GM21576 (cell line): Measurements from ENCODE around the gene NME9.

Source experiments
- ATAC-seq: cut with Tn5 transposase; IDR thresholded peaks from one replicate; pipeline ENCODE4 v1.9.1; 2021; ENCODE audit warnings: mild to moderate bottlenecking, moderate library complexity; ENCODE audit not compliant: unreplicated experiment

Gene NME9

DNA sequence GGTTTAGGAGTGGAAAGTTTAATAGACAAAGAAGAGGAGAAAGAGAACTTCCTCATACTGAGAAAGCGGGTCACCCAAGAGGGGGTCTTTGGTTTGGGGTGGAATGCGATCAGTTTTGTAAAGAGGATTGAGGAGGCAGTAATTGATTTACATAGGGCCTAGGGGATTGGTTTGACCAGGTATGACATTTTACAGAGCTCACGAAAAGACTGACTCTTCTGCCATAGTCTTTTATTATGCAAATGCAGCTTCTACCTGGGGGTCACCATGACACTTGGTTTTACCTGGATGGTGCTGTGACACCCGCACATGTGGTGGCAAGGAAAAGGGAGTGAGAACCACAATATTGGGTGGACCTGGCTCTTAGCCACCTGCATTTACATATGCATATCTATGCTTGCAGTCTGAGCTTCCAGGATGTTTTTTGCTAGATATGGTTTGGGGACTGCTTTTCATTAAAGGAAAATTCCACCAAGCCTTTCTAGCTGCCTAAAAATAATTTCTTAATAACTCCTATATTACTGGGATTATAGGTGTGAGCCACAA lies 6.9 kb upstream of the NME9 start:
- ATAC-seq: no peak

DNA sequence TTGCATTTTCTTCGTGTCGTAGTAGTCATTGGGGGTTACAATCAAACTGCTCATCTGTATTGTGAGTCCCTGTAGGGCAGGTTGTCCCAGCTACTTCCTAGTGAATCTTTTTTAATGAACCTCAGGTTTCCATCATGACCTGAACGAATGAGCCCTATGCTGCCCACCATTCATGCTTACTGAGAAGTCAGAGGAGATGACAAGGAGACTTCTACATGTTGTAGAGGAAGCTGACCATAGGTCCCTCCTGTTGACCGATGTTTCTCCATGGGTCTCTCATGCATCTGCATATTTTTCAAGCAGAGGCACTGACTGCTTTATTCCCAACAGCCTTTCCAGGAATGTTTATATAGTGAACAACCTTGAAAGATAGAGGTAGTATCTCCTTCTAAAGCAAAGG lies 5.0 kb upstream of the NME9 start:
- no peak for ATAC-seq

DNA sequence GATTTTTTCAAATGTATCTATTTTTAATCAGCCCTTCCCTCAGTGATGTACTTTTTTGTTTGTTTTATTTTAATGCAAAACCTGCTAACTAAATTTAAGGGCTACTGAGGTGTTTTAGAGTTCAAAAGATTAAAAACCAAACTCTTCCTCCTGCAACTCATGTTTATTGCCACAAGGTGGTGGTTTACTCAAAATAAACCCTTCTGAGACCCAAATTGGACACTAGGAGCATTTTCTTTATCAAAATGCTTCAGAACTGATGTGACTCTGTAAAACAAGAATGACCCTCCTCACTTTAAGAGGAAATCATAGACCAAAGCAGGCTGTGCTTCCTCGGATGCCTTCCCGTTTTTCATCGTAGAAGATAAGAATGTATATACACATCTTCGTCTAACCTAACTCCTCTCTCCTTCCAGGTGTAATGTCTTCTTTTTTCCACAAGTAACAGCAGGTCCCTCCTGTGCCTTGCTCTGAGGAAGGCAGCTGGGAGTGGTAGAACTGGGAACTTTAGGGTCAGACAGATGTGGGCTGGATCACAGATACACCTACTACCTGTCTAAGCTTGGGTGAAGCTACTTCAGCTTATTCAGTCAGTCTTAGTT lies 2.9 kb upstream of the NME9 start:
- no peak for ATAC-seq

DNA sequence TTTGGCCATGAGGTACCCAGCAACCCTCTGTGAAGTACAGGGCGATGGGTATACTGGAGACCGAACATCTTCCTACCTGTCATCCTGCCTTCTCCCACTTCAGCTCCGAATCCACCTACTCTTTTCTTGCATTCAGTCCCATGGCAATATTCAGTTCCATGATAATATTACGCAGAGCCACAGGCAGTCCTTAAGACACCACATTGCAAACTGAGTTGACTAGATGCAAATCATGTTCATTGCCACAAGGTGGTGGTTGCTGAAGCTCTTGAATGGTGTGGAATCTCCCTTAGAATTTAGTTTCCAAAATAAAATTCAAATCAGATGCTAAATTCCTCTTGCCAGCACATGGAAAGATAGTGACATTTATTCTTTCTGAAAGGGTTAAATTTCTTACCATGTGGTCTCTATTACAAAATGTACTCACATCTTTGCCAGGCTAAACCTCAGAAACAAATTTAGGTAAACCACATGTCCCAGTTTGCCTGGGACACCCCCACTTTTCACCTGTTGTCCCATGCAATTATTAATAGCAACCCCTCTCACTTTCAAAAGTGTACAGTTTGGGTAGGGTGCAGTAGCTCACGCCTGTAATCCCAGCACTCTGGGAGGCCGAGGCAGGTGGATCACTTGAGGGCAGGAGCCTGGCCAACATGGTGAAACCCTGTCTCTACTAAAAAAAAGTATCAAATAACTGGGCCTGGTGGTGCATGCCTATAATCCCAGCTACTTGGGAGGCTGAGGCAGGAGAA lies 1.7 kb upstream of the NME9 start:
- no peak for ATAC-seq

DNA sequence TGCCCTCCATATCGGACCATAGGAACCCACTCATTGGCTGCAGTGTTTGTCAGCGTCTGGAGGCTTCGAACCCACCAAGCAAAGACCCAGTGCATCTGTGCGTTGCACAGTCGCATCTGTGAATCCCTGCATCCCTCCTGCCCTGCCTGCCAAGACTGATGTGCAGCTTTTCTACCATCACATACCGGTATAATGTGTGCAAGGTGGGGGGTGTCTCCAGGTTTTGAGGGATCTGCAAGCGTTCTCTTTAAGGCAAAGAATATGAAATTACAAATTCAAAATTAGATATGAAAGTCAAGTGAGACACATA lies 288 bp upstream of the NME9 start:
- no peak for ATAC-seq

DNA sequence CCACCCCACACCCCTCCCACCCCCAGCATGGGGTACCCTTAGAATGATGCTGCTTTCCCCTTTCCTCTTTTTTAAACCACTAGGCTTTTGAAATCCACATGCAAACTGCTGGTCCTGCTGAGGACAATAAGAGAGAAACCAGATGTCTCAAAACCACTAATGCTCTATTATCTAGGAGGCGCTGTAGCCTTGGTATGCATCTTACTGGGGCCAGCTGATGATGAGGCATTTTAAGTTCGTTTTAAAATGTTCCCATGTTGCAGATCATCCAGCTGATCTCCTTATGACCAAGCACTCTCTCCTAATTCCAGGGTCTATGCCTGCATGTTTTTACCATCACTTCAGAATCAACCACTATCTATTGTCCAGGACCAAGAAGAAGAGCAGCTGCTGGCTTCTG lies 1.3 kb downstream of the NME9 start:
- no peak for ATAC-seq

DNA sequence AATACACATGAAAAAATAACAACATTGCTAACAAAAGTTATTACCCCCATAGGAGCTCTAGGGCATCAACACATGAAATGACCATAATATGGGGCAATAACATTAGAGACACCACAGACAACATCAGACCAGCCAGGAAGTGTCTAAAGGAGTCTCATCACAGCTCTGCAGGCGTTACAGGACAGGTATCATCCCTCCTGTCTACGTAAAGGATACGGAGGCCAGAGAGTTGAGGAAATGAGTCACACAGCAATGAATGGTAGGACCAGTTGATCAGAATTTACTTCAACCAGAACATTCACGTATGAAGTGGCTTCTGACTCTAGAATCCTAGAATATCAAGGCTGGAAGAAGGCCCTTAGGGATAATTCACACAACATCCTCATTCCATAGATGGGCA lies 1.8 kb downstream of the NME9 start:
- ATAC-seq: no peak

DNA sequence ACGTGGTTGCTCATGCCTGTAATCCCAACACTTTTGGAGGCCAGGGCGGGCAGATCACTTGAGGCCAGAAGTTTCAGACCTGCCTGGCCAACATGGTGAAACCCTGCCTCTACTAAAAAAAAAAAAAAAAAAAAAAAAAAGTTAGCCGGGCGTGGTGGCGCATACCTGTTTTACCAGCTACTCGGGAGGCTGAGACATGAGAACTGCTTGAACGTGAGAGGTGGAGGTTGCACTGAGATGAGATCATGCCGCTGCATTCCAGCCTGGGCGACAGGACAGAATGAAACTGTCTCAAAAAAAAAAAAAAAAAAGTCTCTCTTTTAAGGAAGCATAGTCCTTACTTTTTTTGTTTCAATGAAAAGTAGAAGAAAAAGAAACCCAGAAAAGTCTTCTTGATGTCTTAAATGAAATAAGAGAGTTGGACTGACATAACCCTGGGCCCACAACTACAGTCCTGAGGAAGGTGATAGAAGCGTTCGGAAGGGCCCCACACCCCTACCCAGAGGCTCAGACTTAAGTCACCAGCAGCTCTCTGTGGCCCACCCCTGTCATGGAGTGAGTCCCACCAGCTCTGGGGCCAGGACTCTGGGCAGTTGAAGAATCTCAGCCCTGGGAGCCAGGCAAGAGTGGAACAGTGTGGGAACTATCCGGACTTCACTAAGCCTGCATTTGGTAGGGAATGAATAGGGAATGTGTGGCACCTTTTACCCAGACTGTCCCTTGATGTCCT lies 2.6 kb downstream of the NME9 start:
- no peak for ATAC-seq

DNA sequence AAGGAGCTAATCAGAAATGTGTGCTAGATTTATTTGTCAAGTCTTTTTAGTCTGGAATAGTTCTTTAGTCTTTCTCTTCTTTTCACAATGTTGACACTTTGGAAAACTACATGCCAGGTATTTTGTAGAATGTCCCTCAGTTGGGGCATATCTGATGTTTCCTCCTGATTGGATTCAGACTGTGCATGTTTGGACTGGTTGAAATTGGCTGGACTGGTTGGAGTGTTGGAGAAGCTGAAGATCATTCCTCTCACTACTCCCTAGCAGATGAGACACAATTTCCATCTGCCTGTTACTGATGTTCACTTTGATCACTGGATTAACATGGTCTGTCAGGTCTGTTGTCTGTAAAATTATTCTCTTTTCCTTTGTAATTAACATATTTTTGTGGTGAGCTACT lies 3.7 kb downstream of the NME9 start:
- no peak for ATAC-seq

DNA sequence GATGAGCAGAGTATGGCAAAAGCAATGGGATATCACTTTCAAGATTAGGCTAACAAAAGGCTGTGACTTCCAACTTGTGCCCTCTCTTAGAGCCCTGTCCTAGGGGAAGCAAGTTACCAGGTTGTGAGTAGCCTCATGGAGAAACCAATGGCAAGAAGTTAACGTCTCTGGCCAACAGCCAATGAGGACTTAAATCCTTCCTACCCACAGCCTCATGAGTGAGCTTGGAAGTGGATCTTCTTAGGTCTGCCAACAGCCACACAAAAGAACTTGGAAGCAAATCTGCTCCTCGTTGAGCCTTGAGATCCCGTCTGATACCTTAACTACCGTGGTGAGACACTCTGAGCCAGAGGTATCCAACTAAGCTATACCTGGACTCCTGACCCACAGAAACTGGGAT lies 5.7 kb downstream of the NME9 start:
- ATAC-seq: no peak

DNA sequence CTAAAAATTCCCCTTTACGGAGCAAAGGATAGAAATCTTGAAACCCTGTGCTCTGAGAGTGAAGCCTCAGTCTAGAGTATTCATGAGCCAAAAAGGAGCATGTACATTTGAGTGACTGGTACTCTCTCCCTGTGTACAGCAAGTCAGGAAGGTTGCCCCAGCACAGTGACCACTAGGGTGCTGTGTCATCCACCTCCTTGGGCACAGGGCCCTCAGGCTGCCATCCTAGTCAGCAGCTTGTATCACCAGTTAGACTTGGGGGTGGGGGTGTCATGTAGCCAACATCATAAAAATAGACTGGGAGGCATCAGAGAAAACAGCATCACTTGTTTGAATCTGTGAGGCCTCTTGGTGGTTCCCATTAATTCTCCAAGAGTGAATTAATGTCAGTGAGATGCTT lies 12.0 kb downstream of the NME9 start:
- no peak for ATAC-seq

DNA sequence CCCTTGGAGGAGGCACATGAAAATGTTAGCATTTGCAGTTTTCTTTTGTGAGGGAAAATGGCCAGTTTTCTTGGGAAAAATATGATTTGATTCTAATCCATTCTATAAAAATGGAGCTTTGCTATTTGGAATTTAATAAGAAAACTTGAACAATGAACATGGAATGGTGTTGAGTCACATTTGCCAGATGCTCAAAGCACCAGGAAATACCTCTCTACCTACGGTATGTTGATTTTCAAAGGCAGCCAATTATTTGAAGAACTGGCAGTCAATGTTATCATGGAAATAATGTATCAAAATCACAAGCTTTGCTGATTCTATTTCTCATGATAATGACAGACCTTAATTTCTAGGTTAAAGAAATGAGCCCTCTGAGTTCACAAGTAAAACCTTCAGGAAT lies 14.9 kb downstream of the NME9 start:
- ATAC-seq: no peak

DNA sequence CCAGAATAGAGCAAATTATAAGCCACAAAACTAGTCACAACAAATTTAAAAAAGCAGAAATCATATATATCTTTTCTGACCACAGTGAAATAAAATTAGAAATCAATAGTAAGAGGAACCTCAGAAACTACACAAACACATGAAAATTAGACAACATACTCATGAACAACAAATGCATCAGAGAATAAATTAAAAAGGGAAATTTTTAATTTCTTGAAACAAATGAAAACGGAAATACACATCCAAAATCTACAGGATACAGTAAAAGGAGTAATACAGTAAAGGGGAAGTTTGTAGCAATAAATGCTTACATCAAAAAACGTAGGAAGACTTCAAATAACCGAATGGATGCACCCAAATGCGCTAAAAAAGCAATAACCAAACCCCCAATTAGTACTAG lies 19.2 kb downstream of the NME9 start:
- ATAC-seq: no peak

DNA sequence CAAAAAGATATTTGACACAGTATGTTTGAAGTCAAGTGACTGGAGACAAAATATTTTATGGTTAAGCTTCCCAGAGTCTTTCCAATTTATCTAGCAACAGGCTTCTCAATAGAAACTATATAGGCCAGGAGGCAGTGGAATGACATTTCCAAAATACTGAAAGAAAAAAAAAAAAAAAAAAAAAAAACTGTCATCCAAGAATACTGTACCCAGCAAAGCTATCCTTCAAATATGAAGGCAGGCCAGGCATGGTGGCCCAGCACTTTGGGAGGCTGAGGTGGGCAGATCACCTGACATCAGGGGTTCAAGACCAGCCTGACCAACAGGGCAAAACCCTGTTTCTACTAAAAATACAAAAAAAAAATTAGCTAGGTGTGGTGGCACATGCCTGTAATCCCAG lies 20.9 kb downstream of the NME9 start:
- no peak for ATAC-seq

DNA sequence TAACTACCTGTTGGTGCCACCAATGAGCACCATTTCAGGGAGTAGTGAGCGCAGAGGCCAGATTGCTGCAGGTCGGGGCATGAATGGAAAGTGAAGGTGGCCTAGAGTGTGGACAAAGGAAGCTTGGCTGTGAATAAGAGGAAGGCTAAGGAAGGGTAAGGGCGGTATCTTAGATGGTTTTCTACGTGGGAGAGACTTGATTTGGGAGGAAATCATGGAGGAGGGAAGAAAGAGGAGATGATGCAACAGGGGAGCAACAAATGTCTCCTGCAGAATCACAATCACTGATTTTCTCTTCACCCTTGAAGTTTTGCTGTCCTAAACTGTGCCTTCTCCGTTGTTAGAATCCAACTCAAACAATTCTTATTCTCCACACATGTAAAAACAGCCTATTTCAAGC lies 21.8 kb downstream of the NME9 start:
- no peak for ATAC-seq

DNA sequence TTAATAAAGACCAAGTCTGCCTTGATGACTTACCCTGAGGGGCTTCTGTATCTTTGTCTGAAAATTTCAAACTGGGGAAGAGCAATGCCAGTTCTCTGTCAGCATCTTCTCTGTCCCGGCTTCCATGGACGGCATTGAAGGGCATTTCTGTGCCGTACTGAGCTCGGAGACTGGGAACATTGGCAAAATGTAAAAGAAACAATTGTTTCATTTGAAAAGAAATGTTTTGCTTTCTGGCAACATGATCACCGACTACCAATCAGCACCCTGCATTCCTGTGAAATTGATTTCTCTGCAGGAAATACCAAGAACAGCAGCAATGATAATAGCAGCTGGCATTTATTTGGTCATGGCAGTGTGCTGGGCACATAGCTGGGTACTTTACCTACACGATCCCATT lies 26.2 kb downstream of the NME9 start:
- no peak for ATAC-seq

DNA sequence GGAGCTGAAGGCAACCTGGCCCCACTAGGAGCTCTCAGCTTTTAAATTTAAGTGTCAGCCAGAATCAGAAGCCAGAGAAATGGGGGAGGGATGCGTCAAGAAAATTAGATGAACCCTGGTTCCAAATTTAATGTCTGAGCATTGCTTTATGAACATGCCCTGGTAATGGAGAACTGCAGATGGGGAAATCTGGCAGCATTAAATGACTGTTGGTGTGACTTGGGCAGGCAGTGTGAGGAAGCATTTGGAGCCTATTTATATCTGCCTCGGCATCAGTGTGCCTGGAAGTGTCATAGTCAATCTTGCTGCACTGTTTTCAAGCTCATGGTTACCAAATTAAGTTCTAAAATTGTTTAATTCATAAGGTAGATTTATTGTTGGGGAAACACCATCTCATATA lies 29.0 kb downstream of the NME9 start:
- no peak for ATAC-seq

DNA sequence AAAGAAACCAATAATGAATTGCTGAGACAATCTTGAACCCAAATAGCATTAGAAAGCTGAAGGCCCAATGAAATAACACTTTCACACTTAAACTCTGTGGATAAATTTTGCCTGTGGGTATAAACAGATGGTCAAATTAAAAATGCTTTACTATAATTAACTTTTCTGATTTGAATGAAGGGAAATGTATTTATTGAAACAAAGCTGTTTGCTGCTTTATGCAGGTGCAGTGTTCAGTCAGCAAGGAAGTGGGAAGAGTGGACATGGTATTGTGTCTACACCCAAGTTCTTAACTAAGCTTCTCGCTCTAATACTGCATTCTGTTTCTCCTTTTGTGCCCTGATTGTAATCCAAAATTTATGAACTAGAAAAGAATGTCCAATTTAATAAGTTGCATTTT lies 31.8 kb downstream of the NME9 start:
- no peak for ATAC-seq

DNA sequence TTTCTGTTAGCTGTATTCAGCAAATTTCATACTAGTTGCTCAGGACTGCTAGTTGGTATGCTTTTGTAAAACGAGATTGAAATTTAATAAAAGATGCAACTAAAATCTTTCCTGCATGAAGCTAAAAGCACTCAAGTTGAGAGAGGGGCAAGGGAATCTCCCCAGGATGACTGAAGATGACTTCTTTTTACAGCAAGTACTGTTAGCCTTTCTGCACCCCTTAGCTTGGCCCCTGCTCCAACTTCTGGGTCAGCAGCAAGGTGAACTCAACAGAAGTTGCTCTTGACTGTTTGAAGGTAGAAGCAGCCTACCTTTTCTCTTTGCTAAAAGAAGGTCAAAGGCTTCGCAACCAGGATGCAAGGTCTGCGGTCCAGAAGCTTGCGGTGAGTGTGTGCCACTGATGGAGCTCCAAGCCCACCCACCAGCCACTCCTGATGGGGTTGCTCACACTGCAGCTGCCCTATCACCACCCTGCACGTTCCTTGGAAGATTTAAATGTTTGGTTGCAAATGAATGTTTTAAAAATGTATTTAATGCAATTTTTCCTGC lies 32.5 kb downstream of the NME9 start:
- no peak for ATAC-seq

DNA sequence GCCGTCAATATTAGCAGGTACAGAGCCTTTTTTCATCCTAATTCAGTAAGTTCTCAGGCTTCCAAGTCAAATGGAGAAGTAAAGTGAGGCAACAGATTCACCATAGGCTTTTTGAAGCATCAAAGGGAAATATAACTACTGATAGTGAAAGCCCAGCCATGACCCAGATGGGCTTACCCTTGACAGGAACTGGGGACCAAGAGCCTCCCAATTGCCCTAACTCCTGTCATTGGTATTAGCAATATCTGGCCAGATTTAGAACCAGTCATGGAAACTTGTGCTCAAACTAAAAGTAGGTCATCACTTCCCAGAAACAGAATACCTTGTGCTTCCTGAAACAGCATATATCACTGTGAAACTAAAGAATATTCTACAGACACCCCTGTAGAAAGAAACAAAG lies 33.0 kb downstream of the NME9 start:
- no peak for ATAC-seq

DNA sequence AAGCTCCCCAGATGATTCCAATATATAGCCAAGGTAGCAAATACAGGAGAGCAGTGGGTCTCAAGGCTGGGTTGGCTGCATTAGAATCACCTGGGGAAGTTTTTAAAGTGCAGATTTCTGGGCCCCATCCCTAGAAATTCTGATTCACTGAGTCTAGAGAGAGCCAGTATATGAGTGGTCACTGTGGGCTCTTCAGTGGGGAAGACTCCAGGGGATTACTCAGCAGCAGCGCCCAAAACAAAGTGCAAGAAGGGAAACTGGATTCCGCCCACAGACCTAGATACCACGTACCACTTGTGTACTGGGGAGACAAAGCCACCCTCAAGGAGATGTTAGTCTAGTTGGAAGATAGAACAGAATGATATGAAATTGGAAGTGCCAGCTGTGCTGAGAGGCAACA lies 40.0 kb downstream of the NME9 start:
- ATAC-seq: no peak

DNA sequence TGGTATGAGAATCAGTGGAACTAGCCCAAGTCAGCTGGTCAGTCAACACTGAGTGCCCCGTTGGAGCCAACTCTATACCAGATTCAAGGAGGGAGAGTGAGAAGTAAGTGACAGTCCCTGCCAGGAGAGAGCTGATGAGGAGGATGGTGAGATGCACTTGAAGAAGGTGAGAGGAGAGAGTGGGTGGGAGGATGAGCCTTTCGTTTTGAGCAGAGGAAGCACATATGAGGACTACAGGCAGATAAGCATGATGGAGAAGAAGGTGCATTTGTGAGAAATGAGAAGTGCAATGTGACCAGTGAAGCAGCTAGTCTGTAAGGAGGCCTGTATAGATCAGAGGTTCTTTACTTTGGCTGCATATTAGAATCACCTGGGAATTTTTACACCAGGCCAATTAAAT lies 40.4 kb downstream of the NME9 start:
- ATAC-seq: no peak
